Activated CD8-positive, alpha-beta T cell treated with anti-CD3 and anti-CD28 coated beads for 36 hours (primary cell): ENCODE data around the gene ZFYVE28. TPM values are rescaled to one million over a fixed set of nuclear protein-coding genes. Genes with fewer than 3 reads are reported as not detected.

Experiments used
- ATAC-seq: fragments of 200-7000 bp; cut with Tn5 transposase; one replicate; pipeline ENCODE4 v1.10.0; 2021; ENCODE audit warnings: mild to moderate bottlenecking, moderate library complexity
- CTCF ChIA-PET: fragments of 350-600 bp; sonication (Branson Sonifier 250); formaldehyde crosslinking; loops from one replicate; lab custom pipeline; 2021; ENCODE audit warnings: antibody characterized with exemption; lab: Charles Lee
- POLR2A ChIA-PET: fragments of 350-600 bp; sonication (Branson Sonifier 250); formaldehyde crosslinking; loops from one replicate; lab custom pipeline; 2021; ENCODE audit warnings: antibody characterized with exemption; lab: Charles Lee
- DNase-seq: peaks from one replicate; pipeline ENCODE4 v3.0.0-alpha.2; 2020
- H3K27ac Mint-ChIP-seq: one replicate; pipeline ENCODE4 v1.8.0; 2021; ENCODE audit warnings: mild to moderate bottlenecking, mixed read lengths
- H3K27me3 Mint-ChIP-seq: one replicate; pipeline ENCODE4 v1.8.0; 2021; ENCODE audit warnings: mixed read lengths
- H3K36me3 Mint-ChIP-seq: one replicate; pipeline ENCODE4 v1.8.0; 2021; ENCODE audit warnings: low read depth, mixed read lengths
- H3K4me1 Mint-ChIP-seq: one replicate; pipeline ENCODE4 v1.8.0; 2021; ENCODE audit warnings: low read depth, mixed read lengths
- H3K4me3 Mint-ChIP-seq: one replicate; pipeline ENCODE4 v1.8.0; 2021; ENCODE audit warnings: mild to moderate bottlenecking, moderate library complexity, mixed read lengths
- H3K9me3 Mint-ChIP-seq: one replicate; pipeline ENCODE4 v1.8.0; 2021; ENCODE audit warnings: mixed read lengths
- intact Hi-C: fragments of 100-400 bp; cut with micrococcal nuclease; formaldehyde crosslinking; loops from one replicate; pipeline ENCODE4 v1.10.0; 2022
- total RNA-seq, 2 experiments: library from RNA; stranded (reverse); gene quantifications; one replicate each; pipeline ENCODE4 v1.2.3, GENCODE V29; 2021
- TF ChIP-seq, protein P1 (sequence below): fragments of 200-600 bp; IDR thresholded peaks from one replicate; pipeline ENCODE4 v1.8.0; 2022; ENCODE audit warnings: antibody characterized with exemption, mild to moderate bottlenecking

The ZFYVE28 gene
- total RNA-seq, 2 experiments from 2014 or later = 4.9 to 7.0 TPM

GRCh38 chr4:2371765-2372487 lies 46.5 kb downstream of the ZFYVE28 start:
- no peak overlapping the region for H3K4me3 Mint-ChIP-seq
- H3K27me3 Mint-ChIP-seq = no peaks in the 10 kb centered on the region
- intact Hi-C loops = no loop called here
- ChIA-PET POLR2A (no interaction called here), CTCF (no interaction called here)
- ATAC-seq (no peak), DNase-seq (no peak)
- H3K4me1 Mint-ChIP-seq = no peaks in the 10 kb centered on the region
- TF ChIP-seq, protein P1, sequence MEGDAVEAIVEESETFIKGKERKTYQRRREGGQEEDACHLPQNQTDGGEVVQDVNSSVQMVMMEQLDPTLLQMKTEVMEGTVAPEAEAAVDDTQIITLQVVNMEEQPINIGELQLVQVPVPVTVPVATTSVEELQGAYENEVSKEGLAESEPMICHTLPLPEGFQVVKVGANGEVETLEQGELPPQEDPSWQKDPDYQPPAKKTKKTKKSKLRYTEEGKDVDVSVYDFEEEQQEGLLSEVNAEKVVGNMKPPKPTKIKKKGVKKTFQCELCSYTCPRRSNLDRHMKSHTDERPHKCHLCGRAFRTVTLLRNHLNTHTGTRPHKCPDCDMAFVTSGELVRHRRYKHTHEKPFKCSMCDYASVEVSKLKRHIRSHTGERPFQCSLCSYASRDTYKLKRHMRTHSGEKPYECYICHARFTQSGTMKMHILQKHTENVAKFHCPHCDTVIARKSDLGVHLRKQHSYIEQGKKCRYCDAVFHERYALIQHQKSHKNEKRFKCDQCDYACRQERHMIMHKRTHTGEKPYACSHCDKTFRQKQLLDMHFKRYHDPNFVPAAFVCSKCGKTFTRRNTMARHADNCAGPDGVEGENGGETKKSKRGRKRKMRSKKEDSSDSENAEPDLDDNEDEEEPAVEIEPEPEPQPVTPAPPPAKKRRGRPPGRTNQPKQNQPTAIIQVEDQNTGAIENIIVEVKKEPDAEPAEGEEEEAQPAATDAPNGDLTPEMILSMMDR = no peak
- no peaks in the 10 kb centered on the region for H3K36me3 Mint-ChIP-seq
- no peak overlapping the region for H3K27ac Mint-ChIP-seq
- peaks cover 7% of the 10 kb centered on the region for H3K9me3 Mint-ChIP-seq

- ChIA-PET POLR2A (no interaction called here), CTCF (no interaction called here)
- Mint-ChIP-seq H3K27me3 (no peaks in the 10 kb centered on the region), H3K36me3 (no peaks in the 10 kb centered on the region), H3K27ac (no peak overlapping the region), H3K9me3 (peaks cover 7% of the 10 kb centered on the region), H3K4me3 (no peak overlapping the region), H3K4me1 (no peaks in the 10 kb centered on the region)
- TF ChIP-seq, protein P1 = no peak
- intact Hi-C loops = no loop called here
- DNase-seq (no peak), ATAC-seq (no peak)
Measured at GRCh38 chr4:2370597-2371320, 47.7 kb downstream of the ZFYVE28 start.

DNA sequence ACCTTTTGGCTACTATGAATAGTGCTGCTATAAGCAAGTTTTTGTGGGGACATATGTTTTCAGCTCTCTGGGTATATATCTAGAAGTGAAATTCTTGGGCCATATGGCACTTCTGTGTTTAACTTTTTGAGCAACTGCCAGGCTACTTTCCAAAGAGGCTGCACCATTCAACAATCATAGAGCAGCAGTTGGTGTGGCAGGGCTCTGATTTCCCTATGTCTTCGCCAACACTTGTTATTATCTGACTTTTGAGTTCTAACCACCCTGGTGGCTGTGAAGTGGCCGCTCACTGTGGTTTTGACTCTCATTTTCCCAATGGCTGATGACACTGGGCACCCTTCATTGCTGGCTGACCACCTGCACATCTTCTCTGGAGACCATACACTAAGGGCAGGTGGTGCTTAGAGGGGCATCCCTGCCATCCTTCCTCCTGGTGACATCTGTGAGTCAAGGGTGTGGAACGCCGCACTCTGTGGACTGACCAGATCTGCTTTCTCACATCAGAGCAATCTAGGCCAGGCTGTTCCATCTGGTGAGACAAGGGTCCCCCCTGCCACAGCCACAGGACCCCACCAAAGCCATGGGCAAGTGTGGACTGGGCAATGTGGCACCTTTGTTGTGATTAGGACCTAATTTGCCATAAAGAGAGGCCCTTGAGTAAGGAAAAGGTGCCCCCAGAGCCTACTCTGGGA lies 49.6 kb downstream of the ZFYVE28 start:
- no peaks in the 10 kb centered on the region for H3K27me3 Mint-ChIP-seq
- TF ChIP-seq, protein P1 = no peak
- DNase-seq (no peak), ATAC-seq (no peak)
- H3K4me3 Mint-ChIP-seq = no peak overlapping the region
- H3K4me1 Mint-ChIP-seq = no peaks in the 10 kb centered on the region
- no peaks in the 10 kb centered on the region for H3K36me3 Mint-ChIP-seq
- intact Hi-C loops = no loop called here
- H3K9me3 Mint-ChIP-seq = peaks cover 7% of the 10 kb centered on the region
- H3K27ac Mint-ChIP-seq = no peak overlapping the region
- ChIA-PET CTCF (no interaction called here), POLR2A (interaction anchor here (0.9 kb wide), 1 partner anchor 38 kb away, joined by 3 read pairs; no protein-coding TSS in a partner anchor)

- CTCF ChIA-PET = no interaction called here
- Mint-ChIP-seq H3K36me3 (no peaks in the 10 kb centered on the region), H3K4me1 (peaks cover 3% of the 10 kb centered on the region), H3K9me3 (peaks cover 5% of the 10 kb centered on the region), H3K4me3 (no peak overlapping the region), H3K27me3 (no peaks in the 10 kb centered on the region), H3K27ac (no peak overlapping the region)
- no peak for ATAC-seq
- intact Hi-C loops = no loop called here
- POLR2A ChIA-PET = interaction anchor here (0.9 kb wide), 1 partner anchor 39 kb away, joined by 3 read pairs; no protein-coding TSS in a partner anchor
- TF ChIP-seq, protein P1 = no peak
- DNase-seq = no peak
Measured at GRCh38 chr4:2367626-2368025, 50.8 kb downstream of the ZFYVE28 start.
